SH-SY5Y (cell line): ENCODE data around the gene CHCHD3.

ENCODE experiments used
- GATA2 ChIP-seq: IDR thresholded peaks from 2 replicates; pipeline ENCODE4 v1.6.1; 2011; ENCODE audit warnings: mild to moderate bottlenecking, low read depth, low read length
- GATA3 ChIP-seq: IDR thresholded peaks from 2 replicates; pipeline ENCODE4 v1.6.1; 2011; ENCODE audit warnings: low read depth, mild to moderate bottlenecking, low read length, moderate library complexity

DNA sequence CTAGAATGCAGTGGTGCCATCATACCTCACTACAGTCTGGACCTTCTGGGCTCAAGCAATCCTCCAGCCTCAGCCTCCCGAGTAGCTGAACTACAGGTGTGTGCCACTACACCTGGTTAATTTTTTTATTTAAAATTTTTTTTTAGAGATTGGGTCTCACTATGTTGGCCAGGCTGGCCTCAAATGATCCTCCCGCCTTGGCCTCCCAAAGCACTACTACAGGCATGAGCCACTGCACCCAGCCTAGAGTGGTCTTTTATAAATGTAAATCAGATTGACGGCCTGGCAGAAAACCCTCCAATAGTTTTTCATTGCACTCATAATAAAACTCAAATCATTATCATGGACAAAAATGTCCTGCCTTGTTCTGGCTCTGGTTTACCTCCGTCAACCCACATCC is 303.9 kb downstream of the CHCHD3 start:
- TF ChIP-seq GATA2 = no peak
- TF ChIP-seq GATA3 = no peak
